Upper lobe of left lung (tissue), 6 donors: ENCODE data around the gene PEX7. TPM values are rescaled to one million over a fixed set of nuclear protein-coding genes. Genes with fewer than 3 reads are reported as not detected.

Source experiments
- ATAC-seq, 2 donors: fragments of 200-7000 bp; cut with Tn5 transposase; one replicate each; pipeline ENCODE4 v1.9.1; 2022; ENCODE audit warnings: mild to moderate bottlenecking in 2 of 2, moderate library complexity in 2 of 2; ENCODE audit not compliant: low FRiP score in 2 of 2
- DNase-seq, 2 donors: peaks; one replicate each; pipeline ENCODE4 v3.0.0-alpha.2; 2019 to 2020
- H3K27ac ChIP-seq, 4 donors: fragments of 200-600 bp; sonication (generic); one replicate each; pipeline ENCODE4 v1.5.1; 2016 to 2019
- H3K27me3 ChIP-seq, 4 donors: fragments of 200-600 bp; sonication (generic); one replicate each; pipeline ENCODE4 v1.5.1; 2017 to 2019
- H3K36me3 ChIP-seq, 4 donors: fragments of 200-600 bp; sonication (generic); one replicate each; pipeline ENCODE4 v1.5.1; 2016 to 2019
- H3K4me1 ChIP-seq, 4 donors: fragments of 200-600 bp; sonication (generic); one replicate each; pipeline ENCODE4 v1.5.1; 2018 to 2019
- H3K4me3 ChIP-seq, 4 donors: fragments of 200-600 bp; sonication (generic); one replicate each; pipeline ENCODE4 v1.5.1; 2017 to 2019; ENCODE audit warnings: mild to moderate bottlenecking in 2 of 4, moderate library complexity in 1 of 4
- H3K9me3 ChIP-seq, 4 donors: fragments of 200-600 bp; sonication (generic); one replicate each; pipeline ENCODE4 v1.5.1; 2018 to 2019
- EP300 ChIP-seq, 4 donors: sonication (generic); formaldehyde crosslinking; IDR thresholded peaks; one replicate each; pipeline ENCODE4 v1.5.1; 2017; ENCODE audit warnings: antibody characterized with exemption in 4 of 4, control low read depth in 2 of 4
- POLR2A ChIP-seq, 4 donors: fragments of 450-650 bp; IDR thresholded peaks; one replicate each; pipeline ENCODE4 v1.5.1; 2016 to 2017; ENCODE audit warnings: antibody characterized with exemption in 4 of 4, mild to moderate bottlenecking in 2 of 4
- POLR2AphosphoS5 ChIP-seq, 2 donors: sonication (generic); formaldehyde crosslinking; IDR thresholded peaks; one replicate each; pipeline ENCODE4 v1.5.1; 2017; ENCODE audit warnings: antibody characterized with exemption in 2 of 2
- WGBS, 2 donors: methylation state at CpG; one replicate each; pipeline ENCODE4 v1.1.5; 2017 to 2018; 5-methylcytosine and 5-hydroxymethylcytosine counted together
- total RNA-seq, 6 donors: library from RNA; depleted of rRNA in 4 of 6; stranded (reverse); fragments of >200 nt in 4 of 6; gene quantifications; one replicate each; pipeline versions ENCODE4 v1.1.0 to v1.2.1, GENCODE V29; 2016 to 2021
- TF ChIP-seq, protein P1 (sequence below), 6 experiments: fragments of 450-650 bp in 4 of 6; fragments of 200-600 bp in 2 of 6; sonication (generic) in 2 of 6; IDR thresholded peaks; one replicate each; pipeline ENCODE4 v1.5.1; 2016 to 2019; ENCODE audit warnings: antibody characterized with exemption in 6 of 6
- donor health status: DM: no; HTN: no; CAD: no; lungs with moderate emphysema.
- donor health status: DM: no; HTN: yes; CAD: no; lungs with severe emphysema.

Gene PEX7
- total RNA-seq, 6 donors from 2014 or later = 6.7 to 11.7 (median 9.7) TPM

DNA sequence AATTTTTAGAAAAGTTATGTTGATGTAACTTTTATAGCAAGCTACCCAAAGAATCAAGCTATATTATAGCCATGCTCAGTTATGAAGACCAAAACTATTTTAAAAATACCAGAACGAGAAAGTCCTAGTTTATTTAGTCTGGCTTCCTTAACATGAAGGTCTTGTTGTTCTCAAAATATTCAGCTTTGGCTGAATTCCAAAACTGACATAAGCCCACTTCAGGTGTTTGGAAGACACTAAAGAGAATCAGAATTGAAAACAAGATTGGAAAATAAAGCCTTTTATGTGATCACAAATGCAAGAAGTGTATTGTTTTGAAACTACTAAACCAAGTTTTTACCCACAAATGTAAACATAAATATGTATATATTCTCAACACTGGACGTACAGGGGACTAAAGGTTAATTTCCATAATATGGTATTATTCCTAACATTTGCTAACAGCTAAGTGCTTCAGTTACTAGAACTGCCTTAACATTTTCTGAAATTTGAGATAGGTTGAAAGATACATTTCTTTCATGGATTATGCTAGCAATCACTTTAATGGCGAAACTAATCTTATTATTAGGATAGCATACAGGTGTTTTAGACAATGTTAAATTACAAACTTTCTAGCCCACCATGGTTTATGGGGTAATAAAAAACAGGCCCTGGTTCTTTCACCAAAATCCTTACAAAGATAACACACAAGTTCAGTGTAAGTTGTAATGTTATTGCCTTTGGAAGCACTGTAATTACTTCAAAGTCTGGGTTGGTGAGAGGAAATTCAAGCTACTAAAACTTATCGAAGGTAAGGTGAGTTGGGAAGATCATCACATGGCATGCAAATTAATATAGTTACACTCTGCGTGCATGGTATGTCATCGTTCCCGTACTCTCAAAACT lies 31.7 kb upstream of the PEX7 start:
- Histone ChIP-seq H3K9me3 (no peaks in the 10 kb centered on the region), H3K4me3 (peak overlapping the region; percentile 80 to 97 (median 92)), H3K27ac (peak overlapping the region; percentile 97 to 99 (median 98)), H3K27me3 (no peaks in the 10 kb centered on the region), H3K4me1 (peaks cover 33 to 57% (median 46%) of the 10 kb centered on the region in 4 donors), H3K36me3 (no peaks in the 10 kb centered on the region)
- 12 to 13% methylated on average over 7 of the region's 7 CpGs for WGBS, 2 donors
- ATAC-seq (no peak), DNase-seq (no peak)
- TF ChIP-seq, protein P1, sequence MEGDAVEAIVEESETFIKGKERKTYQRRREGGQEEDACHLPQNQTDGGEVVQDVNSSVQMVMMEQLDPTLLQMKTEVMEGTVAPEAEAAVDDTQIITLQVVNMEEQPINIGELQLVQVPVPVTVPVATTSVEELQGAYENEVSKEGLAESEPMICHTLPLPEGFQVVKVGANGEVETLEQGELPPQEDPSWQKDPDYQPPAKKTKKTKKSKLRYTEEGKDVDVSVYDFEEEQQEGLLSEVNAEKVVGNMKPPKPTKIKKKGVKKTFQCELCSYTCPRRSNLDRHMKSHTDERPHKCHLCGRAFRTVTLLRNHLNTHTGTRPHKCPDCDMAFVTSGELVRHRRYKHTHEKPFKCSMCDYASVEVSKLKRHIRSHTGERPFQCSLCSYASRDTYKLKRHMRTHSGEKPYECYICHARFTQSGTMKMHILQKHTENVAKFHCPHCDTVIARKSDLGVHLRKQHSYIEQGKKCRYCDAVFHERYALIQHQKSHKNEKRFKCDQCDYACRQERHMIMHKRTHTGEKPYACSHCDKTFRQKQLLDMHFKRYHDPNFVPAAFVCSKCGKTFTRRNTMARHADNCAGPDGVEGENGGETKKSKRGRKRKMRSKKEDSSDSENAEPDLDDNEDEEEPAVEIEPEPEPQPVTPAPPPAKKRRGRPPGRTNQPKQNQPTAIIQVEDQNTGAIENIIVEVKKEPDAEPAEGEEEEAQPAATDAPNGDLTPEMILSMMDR (IDR thresholded peaks at IDR 0.05) = no peak
- TF ChIP-seq EP300 (IDR thresholded peaks at IDR 0.05) = no peak
- no peak for TF ChIP-seq POLR2A (IDR thresholded peaks at IDR 0.05)
- TF ChIP-seq POLR2AphosphoS5 (IDR thresholded peaks at IDR 0.05) = no peak

DNA sequence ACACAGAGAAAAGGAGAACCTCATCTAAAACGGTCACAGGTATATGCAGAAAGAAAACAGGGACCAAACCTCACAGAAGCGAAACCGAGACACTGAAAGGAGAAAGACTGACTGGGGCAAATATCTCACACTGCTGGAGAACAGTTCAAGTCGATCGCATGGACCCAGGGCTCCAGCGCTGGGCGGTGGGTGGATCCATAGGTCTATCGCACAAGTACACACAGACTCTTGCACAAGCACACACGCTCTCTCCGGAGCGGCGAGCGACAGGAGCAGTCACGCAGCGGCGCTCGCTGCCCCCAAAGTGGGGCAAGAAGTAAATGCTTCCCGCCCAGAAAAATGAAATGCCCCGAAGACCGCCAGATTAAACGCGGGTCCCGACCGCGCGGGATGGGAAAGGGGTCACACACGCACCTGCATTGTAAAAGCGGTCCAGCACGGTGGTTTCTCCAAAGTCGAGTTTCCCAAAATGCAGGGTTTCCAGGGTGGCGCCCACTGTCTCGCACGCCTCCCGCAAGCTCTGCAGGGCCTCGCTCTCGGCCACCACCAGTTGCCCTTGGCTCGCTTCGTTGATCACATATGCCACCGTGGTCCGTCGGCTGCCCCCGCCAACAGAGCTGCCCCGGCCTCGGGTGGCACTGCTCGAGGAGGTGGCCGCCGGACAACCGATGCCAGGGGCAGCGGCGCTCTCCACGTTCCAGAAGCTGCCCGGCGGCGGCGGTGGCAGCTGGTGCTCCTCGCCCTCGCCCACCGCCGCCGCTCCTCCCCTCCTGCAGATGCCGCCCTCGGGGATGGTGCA lies 30.9 kb upstream of the PEX7 start:
- DNase-seq (peak; percentile 88 to 91), ATAC-seq (peak; percentile 42 to 52)
- peaks cover 25 to 49% (median 40%) of the 10 kb centered on the region in 4 donors for H3K4me1 ChIP-seq
- peak overlapping the region; percentile 80 to 97 (median 92) for H3K4me3 ChIP-seq
- 2 to 3% methylated on average over 14 to 24 of the region's 62 CpGs for WGBS, 2 donors
- H3K27ac ChIP-seq = peak overlapping the region; percentile 97 to 99 (median 98)
- no peaks in the 10 kb centered on the region for H3K9me3 ChIP-seq
- TF ChIP-seq, protein P1 (IDR thresholded peaks at IDR 0.05) = no peak
- peak in 1 of 4 donors; percentile 71 for TF ChIP-seq POLR2A (IDR thresholded peaks at IDR 0.05)
- TF ChIP-seq POLR2AphosphoS5 (IDR thresholded peaks at IDR 0.05) = peak; percentile 65 to 87
- no peak for TF ChIP-seq EP300 (IDR thresholded peaks at IDR 0.05)
- H3K27me3 ChIP-seq = no peaks in the 10 kb centered on the region
- no peaks in the 10 kb centered on the region for H3K36me3 ChIP-seq

DNA sequence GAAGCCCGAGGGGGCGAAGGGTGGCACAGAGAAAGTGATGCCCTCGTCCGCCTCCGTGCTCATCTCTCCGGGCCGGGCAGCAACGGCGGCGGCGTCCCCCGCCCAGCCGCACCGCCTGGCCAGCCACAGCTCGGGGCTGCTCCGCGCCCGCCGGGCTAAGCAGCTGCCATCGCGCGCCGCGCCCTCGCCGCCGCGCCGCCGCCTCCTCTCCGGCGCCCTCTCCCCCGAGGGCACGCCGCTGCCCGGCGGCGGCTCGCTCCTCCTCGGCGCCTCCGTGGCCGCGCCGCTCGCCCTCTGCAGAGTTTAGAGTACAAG lies 30.3 kb upstream of the PEX7 start:
- H3K4me3 ChIP-seq = peak overlapping the region; percentile 80 to 97 (median 92)
- DNase-seq (no peak), ATAC-seq (no peak)
- peak overlapping the region; percentile 97 to 99 (median 98) for H3K27ac ChIP-seq
- H3K36me3 ChIP-seq = no peaks in the 10 kb centered on the region
- H3K9me3 ChIP-seq = no peaks in the 10 kb centered on the region
- H3K27me3 ChIP-seq = no peaks in the 10 kb centered on the region
- H3K4me1 ChIP-seq = peaks cover 24 to 44% (median 37%) of the 10 kb centered on the region in 4 donors
- TF ChIP-seq EP300 (IDR thresholded peaks at IDR 0.05) (peak in 1 of 4 donors; percentile 24), POLR2AphosphoS5 (IDR thresholded peaks at IDR 0.05) (peak in 1 of 2 donors; percentile 63)
- TF ChIP-seq, protein P1 (IDR thresholded peaks at IDR 0.05) = no peak
- WGBS, 2 donors = 0 to 1% methylated on average over 2 to 18 of the region's 46 CpGs

DNA sequence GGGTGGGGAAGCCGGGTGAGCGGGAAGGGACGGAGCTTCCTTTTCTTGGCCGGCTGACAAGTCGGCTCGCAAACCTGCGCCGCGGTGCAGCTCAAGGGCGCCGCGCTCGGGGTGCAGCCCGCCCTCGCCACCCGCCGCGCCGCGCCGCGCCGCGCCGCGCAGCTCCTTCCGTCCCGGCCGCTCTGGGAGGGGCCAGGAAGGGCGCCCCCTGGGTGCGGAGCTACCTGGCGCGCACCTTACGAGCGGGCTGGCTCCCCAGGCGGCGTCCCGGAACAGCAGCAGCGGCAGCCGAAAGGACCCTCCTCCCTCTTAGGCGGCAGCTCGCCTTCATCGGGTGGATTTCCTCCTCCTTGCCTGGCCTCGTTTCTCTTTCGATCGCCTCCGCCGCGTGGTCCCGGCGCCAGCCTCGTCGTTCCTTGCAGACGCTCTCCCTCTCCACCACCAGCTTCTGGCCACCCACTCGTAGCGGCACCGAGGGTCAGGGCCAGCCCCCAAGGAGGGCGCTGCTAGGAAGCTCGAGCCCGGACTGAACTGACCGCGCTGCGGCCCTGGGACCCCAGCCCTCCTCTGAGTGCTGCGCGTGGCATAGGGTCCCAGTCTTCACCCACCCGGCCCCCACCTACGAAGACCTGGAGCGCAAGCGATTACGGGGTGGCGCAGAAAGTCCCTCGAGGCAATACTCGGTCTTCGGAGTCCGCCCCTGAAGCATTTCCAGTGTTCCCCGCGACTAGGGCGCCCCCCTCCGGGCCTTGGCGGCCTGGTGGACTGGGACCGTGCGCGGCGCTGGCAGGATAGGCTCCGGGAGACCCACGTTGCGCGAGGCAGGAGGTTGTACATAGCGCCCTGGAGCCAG lies 29.8 kb upstream of the PEX7 start, which contains the start of gene MAP3K5:
MAP3K5 (minus strand) TSS at position 68 of the 853 bp plus-strand sequence. CDS start 320 bp downstream, outside the sequence.
- Histone ChIP-seq H3K27ac (peak within 1 kb of the TSS; percentile 97 to 99 (median 98)), H3K36me3 (no peaks in the 10 kb centered on the region), H3K4me3 (peak within 1 kb of the TSS; percentile 80 to 97 (median 92)), H3K27me3 (no peaks in the 10 kb centered on the region), H3K4me1 (peaks cover 22 to 38% (median 31%) of the 10 kb centered on the region in 4 donors), H3K9me3 (no peaks in the 10 kb centered on the region)
- ATAC-seq = peak; percentile 95 to 97
- TF ChIP-seq EP300 (IDR thresholded peaks at IDR 0.05) (peak in 1 of 4 donors; percentile 44), POLR2A (IDR thresholded peaks at IDR 0.05) (peak in 3 of 4 donors; percentile 37 to 73 (median 54)), POLR2AphosphoS5 (IDR thresholded peaks at IDR 0.05) (peak; percentile 40 to 48)
- TF ChIP-seq, protein P1 (IDR thresholded peaks at IDR 0.05) = peak; percentile 82 to 96 (median 88)
- peak; percentile 96 to 98 for DNase-seq
- 1 to 2% methylated on average over 10 to 21 of the region's 89 CpGs for WGBS, 2 donors
